AG08395 (cell line): ENCODE data around the gene DHX58.

Source experiments
- DNase-seq: peaks from one replicate; pipeline ENCODE4 v3.0.0; 2012; ENCODE audit warnings: mixed read lengths, low spot score

Gene DHX58

GRCh38 chr17:42053731-42054500, 58.6 kb downstream of the DHX58 start:
- no peak for DNase-seq

DNA sequence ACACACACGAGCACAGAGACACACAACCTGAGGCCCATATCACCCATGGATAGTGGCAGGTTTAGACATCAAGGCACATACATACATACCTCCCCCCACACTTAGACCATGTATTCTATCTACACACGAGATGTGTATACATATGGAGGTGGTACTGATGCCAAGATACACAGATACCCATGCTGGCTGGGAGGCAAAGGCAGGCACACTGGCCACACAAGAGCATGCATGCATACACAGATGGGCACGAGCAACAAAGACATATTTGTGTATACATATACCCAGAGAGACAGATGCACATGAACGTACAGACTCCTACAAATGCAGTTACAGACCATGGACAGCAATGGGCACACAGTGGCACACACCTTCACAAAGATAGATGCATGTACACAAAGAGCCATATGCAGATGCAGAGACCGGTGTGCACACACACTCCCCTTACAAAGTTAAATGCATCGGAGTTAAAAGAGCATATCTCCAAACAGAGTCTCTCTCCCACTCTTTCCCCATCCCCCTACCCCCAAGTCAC, 60.1 kb downstream of the DHX58 start:
- DNase-seq: no peak

- no peak for DNase-seq
These were observed 60.9 kb downstream of the DHX58 start for GRCh38 chr17:42051645-42052044.
